Femur (tissue), 1 donor: ENCODE results near the gene CIITA.
A peak's percentile ranks its signal among the peaks of the same experiment; 100 is the strongest.
"Not testable (repeated sequence)": the region's sequence is repeated elsewhere in the genome, so short reads cannot be mapped to it uniquely, and the experiment has no call there.

Experiments
- DNase-seq: peaks from one replicate; pipeline ENCODE4 v3.0.0-alpha.2; 2017

The CIITA gene

DNA sequence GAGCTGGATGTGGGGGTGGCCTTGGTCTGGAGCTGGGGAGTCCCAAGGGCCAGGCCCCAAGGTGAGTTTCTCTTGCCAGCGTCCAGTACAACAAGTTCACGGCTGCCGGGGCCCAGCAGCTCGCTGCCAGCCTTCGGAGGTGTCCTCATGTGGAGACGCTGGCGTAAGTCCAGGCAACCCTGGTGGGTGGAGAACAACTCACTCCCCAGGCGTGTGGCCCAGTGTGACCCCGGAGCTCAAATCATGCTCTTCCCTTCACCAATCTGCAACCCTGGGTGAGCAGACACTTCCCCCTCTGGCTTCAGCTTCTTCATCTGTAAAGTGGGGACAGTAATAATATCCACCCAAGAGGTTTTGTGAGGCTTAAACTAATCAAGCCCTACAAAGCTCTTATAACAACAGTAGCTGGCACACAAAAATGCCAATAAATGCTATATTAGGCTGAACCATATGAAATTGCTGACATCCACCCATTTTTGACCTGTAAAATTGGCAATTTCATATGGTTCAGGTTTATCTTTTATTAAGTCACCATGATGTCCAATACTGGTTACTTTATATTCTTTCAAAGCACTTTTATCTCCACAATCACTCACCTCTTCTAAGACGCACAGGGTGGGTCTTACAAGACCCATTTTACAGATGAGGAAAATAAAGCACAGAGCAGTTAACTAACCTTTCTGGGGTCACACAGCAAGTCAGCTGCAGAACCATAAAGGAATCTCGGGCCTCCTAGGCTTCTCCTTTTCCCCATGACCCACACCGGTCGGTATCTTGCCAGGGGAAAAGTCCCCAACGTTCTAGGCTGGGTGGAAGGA lies 45.5 kb downstream of the CIITA start:
- DNase-seq, result no peak

DNA sequence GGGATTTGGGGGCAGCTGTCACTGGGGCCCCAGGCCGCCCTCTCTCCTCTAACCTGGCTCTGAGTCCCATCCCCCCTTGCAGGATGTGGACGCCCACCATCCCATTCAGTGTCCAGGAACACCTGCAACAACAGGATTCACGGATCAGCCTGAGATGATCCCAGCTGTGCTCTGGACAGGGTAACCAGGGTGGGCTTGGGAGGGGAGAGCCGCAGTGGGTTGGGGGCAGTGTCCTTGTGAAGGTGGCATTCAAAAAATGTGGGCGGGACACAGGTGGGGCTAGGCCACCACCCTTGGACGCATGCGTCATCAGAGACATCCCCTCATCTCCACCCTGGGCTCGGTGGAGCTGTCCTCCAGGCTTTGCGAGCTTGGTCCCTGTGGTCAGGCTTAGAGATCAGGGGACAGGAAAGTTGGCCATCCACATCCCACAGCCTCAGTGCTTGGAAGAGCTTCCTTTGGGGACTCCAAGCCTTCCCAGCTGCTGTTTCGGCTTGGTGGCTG lies 46.2 kb downstream of the CIITA start:
- no peak for DNase-seq

DNA sequence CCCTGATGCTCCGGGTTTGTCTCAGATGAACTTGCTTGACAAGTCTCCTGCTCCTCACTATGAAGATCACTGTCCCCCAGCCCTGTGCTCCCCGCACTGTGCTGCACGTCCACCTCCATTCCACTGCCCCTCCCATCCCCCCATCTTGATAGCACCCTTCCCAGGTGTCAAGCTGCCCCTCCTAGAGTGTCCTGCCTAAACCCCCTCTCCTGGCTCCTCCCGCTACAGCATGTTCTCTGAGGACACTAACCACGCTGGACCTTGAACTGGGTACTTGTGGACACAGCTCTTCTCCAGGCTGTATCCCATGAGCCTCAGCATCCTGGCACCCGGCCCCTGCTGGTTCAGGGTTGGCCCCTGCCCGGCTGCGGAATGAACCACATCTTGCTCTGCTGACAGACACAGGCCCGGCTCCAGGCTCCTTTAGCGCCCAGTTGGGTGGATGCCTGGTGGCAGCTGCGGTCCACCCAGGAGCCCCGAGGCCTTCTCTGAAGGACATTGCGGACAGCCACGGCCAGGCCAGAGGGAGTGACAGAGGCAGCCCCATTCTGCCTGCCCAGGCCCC lies 46.7 kb downstream of the CIITA start:
- DNase-seq, result peak; percentile 73

DNA sequence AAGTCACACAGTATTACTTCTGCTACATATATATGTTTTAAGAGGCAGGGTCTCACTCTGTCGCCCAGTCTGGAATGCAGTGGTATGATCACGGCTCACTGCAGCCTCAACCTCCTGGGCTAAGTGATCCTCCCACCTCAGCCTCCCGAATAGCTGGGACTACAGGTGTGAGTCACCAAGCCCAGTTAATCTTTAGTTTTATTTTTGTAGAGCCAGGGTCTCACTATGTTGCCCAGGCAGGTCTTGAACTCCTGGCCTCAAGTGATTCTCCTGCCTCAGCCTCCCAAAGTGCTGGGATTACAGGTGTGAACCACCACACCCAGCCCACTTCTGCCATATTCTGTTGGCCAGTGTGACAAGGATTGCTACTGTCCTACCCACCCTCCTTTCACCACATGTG lies 48.3 kb downstream of the CIITA start:
- not testable (repeated sequence) for DNase-seq

DNA sequence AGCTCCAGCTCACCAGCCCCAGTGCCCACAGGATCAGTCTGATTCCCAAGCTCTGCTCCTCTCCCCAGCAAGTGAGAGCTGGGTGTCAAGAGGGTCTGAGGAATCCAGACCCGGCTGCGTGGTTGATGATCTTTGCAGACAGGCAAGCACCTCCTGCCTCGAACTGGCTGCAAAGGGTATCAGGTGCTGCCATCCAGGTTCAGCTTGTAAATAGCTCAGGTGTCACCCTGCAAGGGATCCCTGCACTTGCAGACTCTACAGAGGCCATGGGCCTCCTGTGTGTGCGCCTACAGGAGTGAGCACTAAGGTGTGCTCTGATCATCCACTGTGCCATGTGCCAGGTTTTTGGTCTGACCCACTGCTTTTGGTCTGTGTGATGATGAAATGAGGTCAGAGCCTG lies 49.1 kb downstream of the CIITA start:
- DNase-seq, result no peak

DNA sequence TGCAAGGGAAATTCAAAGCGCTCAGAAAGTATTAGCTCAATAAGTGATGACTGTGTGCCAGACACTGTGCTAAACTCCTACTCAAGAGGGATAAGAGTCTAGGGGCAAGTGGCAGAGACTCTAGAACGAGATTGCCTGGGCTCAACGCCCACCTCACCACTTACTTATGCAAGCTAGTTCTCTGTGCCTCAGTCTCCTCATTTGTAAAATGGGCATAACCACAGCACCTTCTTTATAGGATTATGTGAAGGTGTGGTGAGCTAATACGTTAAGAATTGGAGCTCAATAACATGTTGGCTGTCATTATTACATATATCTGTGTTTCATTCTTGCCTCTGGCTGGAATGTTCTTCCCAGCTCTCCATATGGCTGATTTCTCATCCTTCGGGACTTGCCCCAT lies 49.9 kb downstream of the CIITA start:
- no peak for DNase-seq

DNA sequence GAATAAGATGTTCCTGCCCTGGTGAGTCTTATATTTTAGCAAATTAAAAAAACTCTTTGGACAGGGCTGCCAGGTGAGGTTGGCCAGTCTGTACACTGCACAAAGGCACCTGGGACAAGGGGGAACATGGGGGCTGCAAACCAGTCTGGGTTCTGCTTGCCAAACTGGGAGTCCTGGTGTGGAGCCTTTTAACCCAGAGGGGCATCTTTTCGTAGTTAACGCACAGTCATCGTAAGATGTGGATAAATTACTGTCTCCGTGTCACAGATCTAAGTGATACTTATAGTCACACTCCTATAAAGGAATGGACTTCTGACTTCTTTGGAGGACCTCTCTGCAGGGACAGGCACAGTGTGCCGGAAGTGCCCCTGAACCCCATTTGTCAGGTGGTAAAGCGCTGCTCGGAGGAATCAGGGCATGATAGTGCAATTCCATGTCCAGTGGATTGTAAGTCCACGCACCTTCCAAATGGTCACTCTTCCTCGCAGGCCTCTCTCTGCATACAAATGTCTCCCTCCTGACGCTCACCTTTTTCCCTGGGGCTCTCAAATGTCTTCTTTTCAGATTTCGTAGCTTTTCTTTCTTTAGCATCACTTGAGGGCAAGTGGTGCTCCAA lies 50.6 kb downstream of the CIITA start:
- no peak for DNase-seq

DNA sequence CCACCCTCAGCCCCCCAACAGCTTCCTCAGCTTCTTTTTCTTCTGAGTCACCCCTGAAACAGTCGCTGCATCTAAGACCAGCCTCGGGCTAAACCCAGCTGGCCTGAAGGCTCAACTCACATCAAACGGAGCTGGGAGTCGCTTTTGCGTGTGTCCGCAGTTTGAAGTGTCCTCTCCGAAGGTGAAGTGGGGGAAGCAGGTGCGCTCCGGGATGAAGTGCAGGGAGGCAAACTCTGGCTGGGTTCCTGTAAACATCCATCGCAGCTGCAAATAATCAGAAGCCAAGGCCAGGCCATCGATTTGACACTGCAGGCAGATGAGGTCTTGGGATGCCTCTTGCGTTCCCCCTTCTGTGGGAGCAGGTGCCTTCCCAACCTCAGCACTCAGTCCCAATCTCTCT lies 52.1 kb downstream of the CIITA start:
- DNase-seq, result not testable (repeated sequence)

DNA sequence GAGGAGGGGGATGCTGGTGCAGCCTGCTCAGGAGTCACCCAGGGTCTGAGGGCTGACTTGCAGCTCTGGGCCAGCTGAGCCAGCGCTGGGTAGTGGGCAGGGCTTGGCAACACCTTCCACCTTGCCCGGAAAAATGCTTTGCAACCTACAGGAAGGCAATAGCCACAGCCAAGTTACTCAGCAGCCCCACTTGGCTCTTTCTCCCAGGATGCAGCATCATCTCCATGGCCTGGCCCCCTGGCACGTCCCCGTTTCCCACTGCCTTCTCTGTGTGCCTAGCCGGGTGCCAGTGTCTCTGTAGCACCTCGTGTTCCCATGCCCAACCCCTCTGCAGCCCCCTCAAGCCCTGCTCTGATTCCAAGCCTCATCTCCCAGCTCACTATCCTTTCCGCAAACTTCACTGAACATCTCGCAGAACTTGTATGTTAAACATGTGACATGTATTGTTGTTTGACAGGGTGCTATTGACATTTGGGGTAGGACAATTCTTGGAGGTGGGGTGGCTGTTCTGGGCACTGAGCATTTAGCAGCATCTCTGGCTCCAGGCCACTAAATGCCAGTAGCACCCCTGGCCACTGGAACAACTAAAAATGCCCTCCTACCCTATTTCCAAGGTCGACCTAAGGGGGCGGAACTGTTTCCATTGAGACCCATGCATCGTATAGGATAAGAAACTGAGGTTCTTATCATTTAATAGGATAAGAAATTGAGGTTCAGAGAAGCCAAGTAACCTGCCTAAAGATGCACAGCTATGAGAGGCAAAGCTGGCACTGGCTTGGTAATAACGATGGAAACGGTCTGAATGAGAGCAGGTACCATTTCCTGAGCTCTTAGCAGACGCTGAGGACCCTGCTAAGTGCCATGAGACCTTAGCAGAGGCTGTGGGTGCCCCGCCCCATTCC lies 53.1 kb downstream of the CIITA start:
- DNase-seq, result no peak

DNA sequence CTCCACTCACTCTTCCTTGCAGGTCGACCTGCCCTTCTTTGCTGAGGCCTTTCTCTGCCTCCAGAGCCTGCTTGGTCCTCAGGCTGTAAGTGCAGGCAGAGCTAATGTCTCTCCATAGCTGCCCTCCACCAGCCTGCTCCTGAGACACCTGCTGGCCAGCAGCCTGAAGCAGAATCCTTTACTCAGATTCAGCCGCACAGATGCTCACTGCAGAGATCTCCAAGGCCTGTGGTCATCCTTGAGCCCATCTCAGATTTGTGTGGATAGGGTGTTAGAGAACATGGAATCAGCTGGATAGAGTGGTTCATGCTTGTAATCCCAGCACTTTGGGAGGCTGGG lies 53.7 kb downstream of the CIITA start:
- no peak for DNase-seq

DNA sequence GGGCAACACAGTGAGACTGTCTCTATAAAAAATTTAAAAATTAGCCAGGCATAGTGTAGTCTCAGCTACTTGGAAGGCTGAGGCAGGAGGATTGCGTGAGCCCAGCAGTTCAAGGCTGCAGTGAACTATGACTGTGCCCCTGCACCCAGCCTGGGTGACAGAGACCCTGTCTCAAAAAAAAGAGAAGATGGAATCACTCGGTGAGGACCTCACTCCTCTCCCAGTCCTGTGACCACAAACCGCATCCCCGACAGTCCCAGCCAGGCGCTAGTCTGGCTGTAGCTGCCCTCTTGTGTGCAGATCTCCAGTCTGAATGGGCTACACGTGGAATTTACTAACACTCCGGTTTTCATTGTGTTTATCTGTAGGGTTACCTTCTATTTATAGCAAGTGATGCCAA lies 54.1 kb downstream of the CIITA start:
- DNase-seq, result no peak

DNA sequence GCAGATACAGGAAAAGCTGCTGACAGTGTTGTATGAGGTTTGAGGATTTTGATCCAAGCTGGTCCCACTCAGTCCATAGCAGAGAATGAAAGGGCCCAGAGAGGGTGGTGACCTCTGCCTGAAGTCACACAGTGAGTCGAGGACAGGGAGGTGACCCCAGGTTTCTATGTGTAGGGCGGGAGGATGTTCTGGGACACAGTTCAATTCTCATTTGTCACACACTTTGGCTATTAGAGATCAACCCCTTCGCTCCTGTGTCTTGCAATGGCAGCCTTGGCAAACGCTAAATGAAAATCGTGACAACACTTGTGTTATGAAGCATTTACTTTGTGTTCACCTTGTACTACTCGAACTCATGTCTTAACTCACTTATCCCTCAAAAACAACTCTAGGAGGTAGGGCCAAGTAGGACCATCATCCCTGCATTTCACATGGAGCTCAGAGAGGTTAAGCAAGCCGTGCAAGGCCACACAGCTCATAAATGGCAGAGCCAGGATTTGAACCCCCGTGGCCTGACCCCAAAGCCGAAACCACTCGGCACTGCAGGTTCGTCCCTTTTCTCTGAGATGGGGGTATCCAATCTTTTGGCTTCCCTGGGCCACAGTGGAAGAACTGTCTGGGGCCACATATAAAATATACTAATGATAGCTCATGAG lies 55.1 kb downstream of the CIITA start:
- DNase-seq, result no peak

DNA sequence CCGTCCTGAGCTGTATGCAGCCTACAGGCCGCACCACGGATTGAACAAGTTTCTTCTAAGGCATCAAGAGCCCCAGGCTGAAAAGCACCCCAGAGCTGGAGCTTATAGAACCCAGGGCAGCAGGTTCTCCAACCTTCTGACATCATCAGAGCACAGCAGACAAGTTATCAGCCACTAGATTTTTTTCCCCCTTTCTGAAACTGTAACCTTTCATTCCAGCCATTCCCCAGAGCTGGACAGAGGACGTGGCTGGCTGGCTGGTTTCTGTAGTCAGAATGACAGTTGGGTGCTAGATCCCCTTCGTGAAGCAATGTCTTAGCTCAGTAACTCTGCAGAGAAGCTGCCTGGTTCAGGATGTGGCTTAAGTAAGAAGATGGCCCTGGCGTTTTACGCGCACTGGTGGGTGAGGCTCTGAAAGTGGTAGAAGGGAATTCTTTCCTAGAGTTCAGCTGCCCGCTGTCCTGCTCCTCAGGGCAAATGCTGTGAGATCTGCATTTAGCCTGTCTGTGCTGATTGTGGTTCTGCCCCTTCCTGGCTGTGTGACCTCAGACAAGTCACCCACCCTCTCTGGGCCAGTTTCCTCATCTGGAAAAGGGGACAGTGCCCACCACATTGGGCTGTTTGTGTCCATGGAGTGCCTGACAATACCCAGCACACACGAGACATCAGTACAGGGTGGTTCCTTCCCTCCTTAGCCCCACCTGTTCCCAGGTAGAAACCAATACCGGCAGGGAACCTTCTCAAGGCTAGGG lies 56.1 kb downstream of the CIITA start:
- DNase-seq, result no peak

DNA sequence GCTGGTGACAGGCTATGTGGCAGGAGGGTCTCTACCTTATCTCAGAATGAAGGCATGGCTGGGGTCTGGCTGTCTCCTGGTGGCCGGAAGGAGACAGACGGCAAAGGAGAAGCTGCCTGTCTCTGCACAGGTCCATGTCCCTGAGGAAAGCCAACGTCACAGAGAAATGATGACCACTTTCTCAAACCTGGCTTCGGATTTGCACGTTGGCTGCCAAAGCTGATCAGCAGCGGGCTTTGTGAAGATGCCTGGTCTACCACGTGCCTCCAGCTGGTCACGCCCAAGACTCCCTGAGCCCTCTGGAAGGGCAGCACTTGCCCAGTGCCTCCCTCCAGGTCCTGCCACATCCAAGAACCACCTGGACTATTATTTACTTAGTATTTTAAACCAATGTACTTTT lies 56.9 kb downstream of the CIITA start:
- no peak for DNase-seq

DNA sequence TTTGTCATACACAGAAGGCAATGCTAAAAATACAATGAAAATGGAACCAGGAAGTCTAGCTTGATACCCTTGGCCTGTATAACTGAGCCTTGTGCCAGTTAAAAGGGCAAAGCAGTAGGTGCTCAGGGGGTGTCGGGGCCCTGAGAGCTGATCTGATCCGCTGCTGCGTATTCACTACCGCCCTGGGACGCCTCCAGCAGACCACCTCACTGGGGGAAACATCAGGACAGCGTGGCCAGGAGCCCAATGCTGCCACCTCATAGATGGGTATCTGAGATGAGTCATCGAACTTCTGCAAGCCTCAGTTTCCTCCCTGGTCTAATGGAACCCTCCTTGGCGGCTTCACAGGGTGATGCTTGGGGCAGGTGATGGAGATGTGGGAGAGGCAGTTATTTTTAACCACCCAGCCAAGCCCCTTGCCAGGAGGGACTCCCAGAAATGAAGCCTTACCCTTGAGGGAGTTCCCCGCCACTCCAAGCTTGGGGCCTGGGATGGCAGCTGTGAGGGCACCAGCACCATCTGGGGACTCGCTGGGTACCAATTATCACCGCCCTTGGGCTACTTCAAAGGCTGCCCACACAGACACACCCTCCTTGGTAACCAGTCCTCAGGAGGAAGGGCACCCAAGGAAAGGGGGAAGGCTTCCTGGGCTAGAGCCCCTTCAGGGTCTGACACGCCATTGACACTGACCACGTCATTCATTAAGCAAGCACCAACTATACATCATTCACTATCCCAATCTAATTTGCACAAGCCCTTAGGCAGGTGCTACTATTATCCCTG lies 57.5 kb downstream of the CIITA start:
- DNase-seq, result no peak

DNA sequence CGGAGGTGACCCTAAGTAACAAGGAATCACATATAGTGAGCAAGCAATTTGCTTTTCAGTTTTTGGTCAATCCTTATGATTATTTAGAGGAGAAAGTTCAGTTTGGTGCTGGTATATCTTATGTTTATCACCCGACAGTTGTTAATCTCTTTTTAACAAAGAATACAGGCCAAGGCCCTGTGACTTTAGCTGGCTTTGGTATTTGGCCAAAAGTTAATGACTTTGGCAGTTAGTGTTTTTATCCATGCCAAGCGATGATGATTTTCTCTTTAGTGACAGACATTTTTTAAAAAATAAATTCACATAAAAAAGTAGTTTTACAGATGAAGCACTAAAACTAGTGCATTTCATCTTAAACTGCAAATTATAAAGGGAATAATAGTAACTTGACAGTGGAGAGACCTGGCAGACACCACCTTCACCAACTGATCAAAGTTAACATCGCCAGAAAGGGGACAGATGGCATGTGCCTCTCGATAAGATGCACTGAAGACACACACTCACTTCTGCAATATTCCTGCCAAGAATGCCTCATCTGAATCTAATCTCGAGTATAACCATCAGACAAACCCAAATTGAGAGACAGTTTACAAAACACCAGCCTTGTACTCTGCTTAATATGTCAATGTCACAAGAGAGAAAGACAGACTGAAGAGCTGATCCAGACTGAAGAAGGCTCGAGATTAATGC lies 58.4 kb downstream of the CIITA start:
- no peak for DNase-seq

DNA sequence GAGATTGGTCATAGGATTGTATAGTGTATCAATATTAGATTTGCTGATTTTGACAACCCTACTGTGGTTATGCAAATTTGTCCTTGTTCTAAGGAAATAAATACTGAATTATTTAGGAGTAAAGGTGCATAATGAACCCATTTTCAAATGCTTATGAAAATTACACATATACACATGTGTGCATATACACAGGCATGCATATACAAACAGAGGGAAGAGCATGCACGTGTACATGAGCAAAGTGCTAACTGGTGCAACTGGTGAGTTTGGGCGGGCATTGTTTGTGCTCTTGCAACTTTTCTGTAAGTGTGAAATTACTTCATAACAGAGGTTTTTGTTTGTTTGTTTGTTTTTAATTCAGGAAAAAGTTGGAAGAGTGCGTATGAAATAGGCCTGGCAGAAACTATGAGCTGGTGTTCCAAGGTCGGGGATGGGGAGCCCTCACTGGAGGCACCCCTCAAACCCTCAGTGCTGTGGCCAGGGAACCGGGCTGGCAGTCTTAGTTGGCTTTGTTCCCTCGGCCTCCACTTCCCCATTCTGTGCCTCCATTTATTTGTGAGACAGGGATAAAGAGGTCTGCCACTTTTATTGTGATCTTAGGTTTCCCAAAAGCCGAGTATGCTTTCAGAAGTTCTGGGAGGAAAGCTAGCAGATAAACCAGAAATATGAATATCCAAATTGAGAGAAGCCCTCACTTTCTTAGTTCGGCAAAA lies 59.4 kb downstream of the CIITA start:
- no peak for DNase-seq

DNA sequence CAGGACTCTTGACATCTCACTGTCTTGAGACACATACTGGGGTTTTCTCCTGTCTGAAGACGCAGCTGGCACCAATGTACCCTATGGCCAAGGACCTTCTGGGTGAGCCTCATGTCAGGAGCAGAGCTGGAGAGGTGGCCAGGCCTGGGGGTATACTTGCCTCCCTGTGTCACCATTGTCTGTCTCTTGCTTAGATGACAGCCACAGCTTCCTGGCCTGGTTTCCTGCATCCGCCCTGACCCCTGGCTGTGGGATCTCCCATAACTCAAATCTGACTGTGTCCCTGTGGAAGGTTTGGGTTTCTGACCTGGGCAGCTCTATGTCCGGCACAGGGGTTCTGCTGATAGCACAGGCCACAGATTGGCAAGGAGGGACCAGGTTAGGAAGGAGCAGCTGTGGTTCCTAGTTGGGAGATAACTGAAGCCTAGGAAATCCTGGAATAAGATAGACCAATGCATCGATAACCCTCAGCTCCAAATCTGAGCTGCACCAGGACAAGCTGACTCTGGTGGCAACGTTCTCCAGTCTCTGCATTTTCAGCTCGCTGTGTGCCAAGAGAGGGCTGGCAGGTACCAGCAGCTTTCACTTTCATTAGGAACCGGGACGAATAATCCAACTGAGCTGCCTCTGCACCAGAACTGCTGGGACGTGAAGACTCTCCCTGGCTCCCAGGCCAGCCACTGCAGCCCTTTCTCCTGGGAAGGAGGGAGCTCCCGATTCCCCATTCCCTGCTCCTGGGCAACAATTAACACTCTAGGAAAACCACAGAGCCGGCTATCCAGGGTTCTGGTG lies 60.3 kb downstream of the CIITA start:
- DNase-seq, result no peak

DNA sequence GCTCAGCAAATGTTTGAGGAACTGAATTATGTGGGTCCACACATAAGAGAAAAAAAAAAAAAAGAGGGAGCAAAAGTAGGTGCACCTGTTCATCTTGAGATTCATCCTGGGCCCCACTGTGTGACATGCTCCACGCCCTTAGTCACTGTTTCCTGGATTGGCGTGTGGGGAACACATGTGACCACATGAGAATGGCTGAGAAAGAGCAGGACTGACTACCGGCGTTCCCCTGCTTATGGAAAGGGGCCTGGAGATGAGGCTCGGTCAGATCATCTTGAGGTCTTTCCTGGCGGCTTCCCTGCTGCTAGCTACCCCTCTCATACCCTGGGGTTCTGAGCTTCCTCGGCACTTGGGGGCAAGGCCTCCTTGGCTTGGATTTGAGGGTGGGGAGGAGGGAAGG lies 61.3 kb downstream of the CIITA start:
- no peak for DNase-seq
